Endothelial cell (in vitro differentiated cells): ENCODE measurements around the gene RBM38. TPM values are rescaled to one million over a fixed set of nuclear protein-coding genes. Genes with fewer than 3 reads are reported as not detected.

Experiments used
- DNase-seq: peaks from one replicate; pipeline ENCODE4 v3.0.0; 2021; ENCODE audit warnings: low spot score
- H3K27ac Mint-ChIP-seq: one replicate; pipeline ENCODE4 v1.8.0; 2021; ENCODE audit warnings: mixed read lengths, inconsistent platforms; ENCODE audit not compliant: unreplicated experiment
- H3K27me3 Mint-ChIP-seq: one replicate; pipeline ENCODE4 v1.8.0; 2021; ENCODE audit warnings: mild to moderate bottlenecking, moderate library complexity, mixed read lengths, inconsistent platforms; ENCODE audit not compliant: unreplicated experiment
- H3K36me3 Mint-ChIP-seq: one replicate; pipeline ENCODE4 v1.8.0; 2021; ENCODE audit warnings: mild to moderate bottlenecking, low read depth, mixed read lengths, inconsistent platforms; ENCODE audit not compliant: unreplicated experiment
- H3K4me1 Mint-ChIP-seq: one replicate; pipeline ENCODE4 v1.8.0; 2021; ENCODE audit warnings: mild to moderate bottlenecking, mixed read lengths, inconsistent platforms; ENCODE audit not compliant: unreplicated experiment
- H3K4me3 Mint-ChIP-seq: one replicate; pipeline ENCODE4 v1.8.0; 2021; ENCODE audit warnings: mild to moderate bottlenecking, mixed read lengths, inconsistent platforms; ENCODE audit not compliant: unreplicated experiment
- H3K9me3 Mint-ChIP-seq: one replicate; pipeline ENCODE4 v1.8.0; 2021; ENCODE audit warnings: mixed read lengths, inconsistent platforms; ENCODE audit not compliant: unreplicated experiment
- CTCF ChIP-seq: fragments of 200-600 bp; sonication (generic); IDR thresholded peaks from one replicate; pipeline ENCODE4 v1.5.0; 2021; ENCODE audit warnings: antibody characterized with exemption; ENCODE audit not compliant: unreplicated experiment
- total RNA-seq: library from RNA; stranded (reverse); fragmentation: NEBNext Ultra II Directional; extraction: Animal tissue kit (Norgen Biotek cat#: 25700); gene quantifications from one replicate; pipeline ENCODE4 v1.2.1, GENCODE V29; 2021; ENCODE audit not compliant: unreplicated experiment

RBM38 gene
- total RNA-seq, 1 donor from 2014 or later, result 23.6 TPM

GRCh38 chr20:57412347-57413029 is 21.3 kb downstream of the RBM38 start:
- H3K27ac Mint-ChIP-seq, result no peak overlapping the region
- TF ChIP-seq CTCF, result no peak
- H3K36me3 Mint-ChIP-seq, result no peaks in the 10 kb centered on the region

GRCh38 chr20:57413986-57414385 is 22.8 kb downstream of the RBM38 start:
- TF ChIP-seq CTCF, result no peak
- Mint-ChIP-seq H3K36me3 (no peaks in the 10 kb centered on the region), H3K27me3 (peaks cover 6% of the 10 kb centered on the region), H3K9me3 (no peaks in the 10 kb centered on the region), H3K27ac (no peak overlapping the region), H3K4me1 (no peaks in the 10 kb centered on the region), H3K4me3 (no peak overlapping the region)
- DNase-seq, result no peak

More at GRCh38 chr20:57412347-57413029, 21.3 kb downstream of the RBM38 start:
- no peak overlapping the region for H3K4me3 Mint-ChIP-seq
- H3K27me3 Mint-ChIP-seq, result peaks cover 8% of the 10 kb centered on the region
- H3K9me3 Mint-ChIP-seq, result no peaks in the 10 kb centered on the region
- DNase-seq, result no peak
- H3K4me1 Mint-ChIP-seq, result no peaks in the 10 kb centered on the region

DNA sequence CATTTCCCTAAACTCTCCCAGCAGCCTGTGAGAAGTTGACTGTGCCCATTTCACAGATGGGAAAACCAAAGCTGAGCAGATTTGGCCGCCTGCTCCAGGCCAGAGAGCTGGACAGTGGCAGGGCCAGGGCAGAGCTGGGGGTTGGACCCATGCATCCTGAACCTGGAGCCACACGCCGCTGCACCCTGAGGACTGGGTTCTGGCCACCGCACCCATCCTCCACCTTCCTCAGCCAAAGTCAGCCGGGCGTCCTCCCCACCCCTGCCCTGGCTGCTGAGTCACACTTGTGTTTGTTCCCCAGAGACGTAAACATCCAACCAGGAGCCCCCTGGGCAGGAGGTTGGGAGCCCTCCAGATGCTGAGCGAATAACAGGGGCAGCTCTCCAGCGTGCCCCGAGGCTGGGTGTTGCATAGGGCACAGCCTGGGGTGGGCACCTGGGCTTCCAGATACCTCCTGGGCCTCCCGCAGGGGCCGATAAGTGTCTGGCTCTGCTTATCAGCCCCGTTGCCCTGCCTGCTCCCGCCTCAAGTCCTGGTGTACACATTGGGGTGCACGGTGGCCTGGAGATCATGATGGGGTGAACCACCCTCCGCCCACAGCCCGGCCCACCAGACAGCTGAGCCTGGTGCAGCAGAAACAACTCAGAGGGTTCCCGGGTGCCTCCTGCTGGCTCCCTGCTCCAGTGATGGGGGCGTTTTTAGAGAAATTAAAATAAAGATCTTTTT is 23.8 kb downstream of the RBM38 start:
- DNase-seq, result no peak
- Mint-ChIP-seq H3K36me3 (no peaks in the 10 kb centered on the region), H3K27ac (no peak overlapping the region), H3K4me3 (no peak overlapping the region), H3K9me3 (no peaks in the 10 kb centered on the region), H3K27me3 (peaks cover 6% of the 10 kb centered on the region), H3K4me1 (no peaks in the 10 kb centered on the region)
- no peak for TF ChIP-seq CTCF

GRCh38 chr20:57415771-57416170 is 24.6 kb downstream of the RBM38 start:
- no peaks in the 10 kb centered on the region for H3K36me3 Mint-ChIP-seq
- no peaks in the 10 kb centered on the region for H3K9me3 Mint-ChIP-seq
- TF ChIP-seq CTCF, result no peak
- peaks cover 9% of the 10 kb centered on the region for H3K27me3 Mint-ChIP-seq
- no peak overlapping the region for H3K27ac Mint-ChIP-seq
- H3K4me1 Mint-ChIP-seq, result no peaks in the 10 kb centered on the region
- no peak overlapping the region for H3K4me3 Mint-ChIP-seq
- DNase-seq, result no peak
